ENCODE measurements around the gene RECQL. TPM values are rescaled to one million over a fixed set of nuclear protein-coding genes. Genes with fewer than 3 reads are reported as not detected.
"Not testable (repeated sequence)": the region's sequence is repeated elsewhere in the genome, so short reads cannot be mapped to it uniquely, and the experiment has no call there.

RECQL gene
- total RNA-seq, 1 experiment from 2014 or later, result 42.3 TPM

GRCh38 chr12:21472197-21472823 is 29.1 kb downstream of the RECQL start:
- H3K4me1 ChIP-seq (ENCODE audit: control insufficient read depth, insufficient read depth, low read length), result no peaks in the 10 kb centered on the region
- no peak overlapping the region for H3K4me3 ChIP-seq (ENCODE audit: low read depth in 2 of 2, low read length in 2 of 2)
- DNase-seq (ENCODE audit: low read depth, low spot score) (no peak), ATAC-seq (no peak)
- no TSS peak for BruUV-seq (replicated peaks)
- in situ Hi-C loops (cut with HindIII; ENCODE audit: low pct_unique_long_range_greater_than_20kb, low sequenced_read_pairs), result no loop called here
- H3K36me3 ChIP-seq (ENCODE audit: control insufficient read depth, insufficient read depth, low read length), result peaks cover 17% of the 10 kb centered on the region
- POLR2A ChIA-PET, result no interaction called here
- no peaks in the 10 kb centered on the region for H3K27me3 ChIP-seq (ENCODE audit: control insufficient read depth, insufficient read depth, low read length)
- no peaks in the 10 kb centered on the region for H3K9me3 ChIP-seq (ENCODE audit: control insufficient read depth, insufficient read depth, low read depth, low read length)
- H3K27ac ChIP-seq (ENCODE audit: low read length), result no peak overlapping the region
- CTCF ChIA-PET, result no interaction called here
- TF ChIP-seq TCF7L2 (IDR thresholded peaks at IDR 0.05; ENCODE audit: low read depth, low read length), result no peak
- TF ChIP-seq REST (IDR thresholded peaks at IDR 0.05; ENCODE audit: insufficient read depth in 1 of 2, low read depth in 2 of 2, low read length in 1 of 2), result no peak
- TF ChIP-seq POLR2AphosphoS5 (IDR thresholded peaks at IDR 0.05; ENCODE audit: low read depth, low read length), result no peak
- TF ChIP-seq SIN3A (IDR thresholded peaks at IDR 0.05; ENCODE audit: borderline replicate concordance, insufficient read depth, low read depth, low read length), result no peak
- no peak for TF ChIP-seq CTCF (IDR thresholded peaks at IDR 0.05)
- intact Hi-C loops (cut with micrococcal nuclease; ENCODE audit: unreplicated experiment), result no loop called here

DNA sequence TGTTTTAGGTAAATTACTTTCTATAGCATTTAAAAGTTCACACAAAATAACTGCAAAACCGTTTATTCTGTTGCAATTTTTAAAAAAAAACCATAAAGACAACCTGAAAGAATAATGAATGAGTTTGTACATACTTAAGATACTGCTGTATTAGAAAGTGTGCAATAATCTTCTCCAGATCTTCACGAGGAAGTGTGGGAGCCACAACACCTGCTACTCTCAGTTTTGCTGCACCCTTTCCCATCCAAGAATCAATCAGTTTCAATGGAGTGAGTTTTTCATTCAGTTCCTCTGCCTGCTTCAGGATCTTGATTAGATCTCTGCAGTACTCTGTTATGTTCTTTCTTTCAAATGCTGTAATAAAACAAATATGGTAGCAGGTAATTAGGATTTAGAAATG is 30.1 kb downstream of the RECQL start:
- no peaks in the 10 kb centered on the region for H3K27me3 ChIP-seq (ENCODE audit: control insufficient read depth, insufficient read depth, low read length)
- DNase-seq (ENCODE audit: low read depth, low spot score) (no peak), ATAC-seq (no peak)
- no peaks in the 10 kb centered on the region for H3K4me1 ChIP-seq (ENCODE audit: control insufficient read depth, insufficient read depth, low read length)
- H3K9me3 ChIP-seq (ENCODE audit: control insufficient read depth, insufficient read depth, low read depth, low read length), result no peaks in the 10 kb centered on the region
- POLR2A ChIA-PET, result no interaction called here
- in situ Hi-C loops (cut with HindIII; ENCODE audit: low pct_unique_long_range_greater_than_20kb, low sequenced_read_pairs) (no loop called here), intact Hi-C loops (cut with micrococcal nuclease; ENCODE audit: unreplicated experiment) (no loop called here)
- no peak overlapping the region for H3K4me3 ChIP-seq (ENCODE audit: low read depth in 2 of 2, low read length in 2 of 2)
- CTCF ChIA-PET, result no interaction called here
- TF ChIP-seq REST (IDR thresholded peaks at IDR 0.05; ENCODE audit: insufficient read depth in 1 of 2, low read depth in 2 of 2, low read length in 1 of 2), result no peak
- TF ChIP-seq SIN3A (IDR thresholded peaks at IDR 0.05; ENCODE audit: borderline replicate concordance, insufficient read depth, low read depth, low read length), result no peak
- TF ChIP-seq TCF7L2 (IDR thresholded peaks at IDR 0.05; ENCODE audit: low read depth, low read length), result no peak
- TF ChIP-seq POLR2AphosphoS5 (IDR thresholded peaks at IDR 0.05; ENCODE audit: low read depth, low read length), result no peak
- no peak for TF ChIP-seq CTCF (IDR thresholded peaks at IDR 0.05)
- peaks cover 17% of the 10 kb centered on the region for H3K36me3 ChIP-seq (ENCODE audit: control insufficient read depth, insufficient read depth, low read length)
- H3K27ac ChIP-seq (ENCODE audit: low read length), result no peak overlapping the region
- no TSS peak for BruUV-seq (replicated peaks)

- H3K27ac ChIP-seq (ENCODE audit: low read length); ATAC-seq; BruUV-seq (replicated peaks); intact Hi-C loops (cut with micrococcal nuclease; ENCODE audit: unreplicated experiment); CTCF ChIA-PET; H3K4me1 ChIP-seq (ENCODE audit: control insufficient read depth, insufficient read depth, low read length); H3K9me3 ChIP-seq (ENCODE audit: control insufficient read depth, insufficient read depth, low read depth, low read length); DNase-seq (ENCODE audit: low read depth, low spot score); H3K36me3 ChIP-seq (ENCODE audit: control insufficient read depth, insufficient read depth, low read length); H3K4me3 ChIP-seq (ENCODE audit: low read depth in 2 of 2, low read length in 2 of 2); H3K27me3 ChIP-seq (ENCODE audit: control insufficient read depth, insufficient read depth, low read length); in situ Hi-C loops (cut with HindIII; ENCODE audit: low pct_unique_long_range_greater_than_20kb, low sequenced_read_pairs): not testable (repeated sequence)
- POLR2A ChIA-PET, result interaction anchor here (0.7 kb wide), 1 partner anchor 109 kb away, joined by 3 read pairs; no protein-coding TSS in a partner anchor
Observed at GRCh38 chr12:21467334-21467733, 34.1 kb downstream of the RECQL start.
